ENCODE results near the gene QRFPR.
"Not testable (repeated sequence)": the region's sequence is repeated elsewhere in the genome, so short reads cannot be mapped to it uniquely, and the experiment has no call there.

The QRFPR gene

GRCh38 chr4:121380776-121381462, at the start of gene QRFPR:
QRFPR (minus strand) TSS chr4:121381018; CDS start chr4:121380647, 371 bp downstream.
- DNase-seq = no peak

GRCh38 chr4:121428721-121429120, 47.9 kb upstream of the QRFPR start:
- no peak for DNase-seq

- DNase-seq = peak; percentile 6
These were observed 40.8 kb upstream of the QRFPR start for GRCh38 chr4:121421594-121421993.

GRCh38 chr4:121411151-121411744, 30.4 kb upstream of the QRFPR start:
- no peak for DNase-seq

GRCh38 chr4:121408567-121408966, 27.7 kb upstream of the QRFPR start:
- not testable (repeated sequence) for DNase-seq

- DNase-seq = no peak
These were observed 19.8 kb upstream of the QRFPR start for GRCh38 chr4:121400632-121401031.

GRCh38 chr4:121397941-121398601, 17.3 kb upstream of the QRFPR start:
- no peak for DNase-seq

- no peak for DNase-seq
These were observed 16.6 kb upstream of the QRFPR start for GRCh38 chr4:121397434-121397833.

- no peak for DNase-seq
These were observed 11.7 kb upstream of the QRFPR start for GRCh38 chr4:121392426-121393086.

- DNase-seq = no peak
These were observed 9.5 kb upstream of the QRFPR start for GRCh38 chr4:121390335-121390734.

- no peak for DNase-seq
These were observed 1.5 kb downstream of the QRFPR start for GRCh38 chr4:121379276-121379675.

GRCh38 chr4:121377076-121377475, 3.7 kb downstream of the QRFPR start:
- DNase-seq = no peak

GRCh38 chr4:121376556-121376955, 4.3 kb downstream of the QRFPR start:
- no peak for DNase-seq

- no peak for DNase-seq
These were observed 4.7 kb downstream of the QRFPR start for GRCh38 chr4:121376097-121376496.

GRCh38 chr4:121375262-121375661, 5.6 kb downstream of the QRFPR start:
- DNase-seq = no peak

- DNase-seq = no peak
These were observed 7.0 kb downstream of the QRFPR start for GRCh38 chr4:121373841-121374240.

- peak; percentile 45 for DNase-seq
These were observed 10.0 kb downstream of the QRFPR start for GRCh38 chr4:121370729-121371325.

GRCh38 chr4:121360495-121360894, 20.3 kb downstream of the QRFPR start:
- DNase-seq = no peak

- DNase-seq = no peak
These were observed 22.3 kb downstream of the QRFPR start for GRCh38 chr4:121358473-121358872.

- DNase-seq = no peak
These were observed 27.6 kb downstream of the QRFPR start for GRCh38 chr4:121353213-121353612.

- no peak for DNase-seq
These were observed 36.7 kb downstream of the QRFPR start for GRCh38 chr4:121344098-121344497.

- no peak for DNase-seq
These were observed 40.6 kb downstream of the QRFPR start for GRCh38 chr4:121340247-121340646.

- no peak for DNase-seq
These were observed 41.0 kb downstream of the QRFPR start for GRCh38 chr4:121339824-121340223.
